DOHH2 (cell line): Measurements from ENCODE around the gene CFAP251.

Experiments
- CTCF ChIP-seq: fragments of 200-600 bp; sonication (generic); IDR thresholded peaks from one replicate; pipeline ENCODE4 v1.5.1; 2014; ENCODE audit warnings: antibody characterized with exemption, mild to moderate bottlenecking, low read depth, low read length; ENCODE audit not compliant: poor library complexity, severe bottlenecking
- EZH2phosphoT487 ChIP-seq: fragments of 200-600 bp; sonication (generic); IDR thresholded peaks from 2 replicates; pipeline ENCODE4 v1.6.1; 2017; ENCODE audit warnings: borderline replicate concordance, mild to moderate bottlenecking, antibody characterized with exemption, low read length, moderate library complexity, mixed read lengths

- TF ChIP-seq CTCF (no peak), EZH2phosphoT487 (no peak)
Observed at GRCh38 chr12:121903202-121903601, 15.2 kb upstream of the CFAP251 start.
